22Rv1 (cell line): ENCODE results near the gene P4HB.

Source experiments
- H3K27ac ChIP-seq: fragments of 450-650 bp; 2 replicates; pipeline ENCODE4 v1.5.1; 2017
- ZFX ChIP-seq: fragments of 450-650 bp; IDR thresholded peaks from 2 replicates; pipeline ENCODE4 v1.6.1; 2017; ENCODE audit warnings: antibody characterized with exemption, borderline replicate concordance
- TF ChIP-seq, protein P1 (sequence below): fragments of 450-650 bp; IDR thresholded peaks from 2 replicates; pipeline ENCODE4 v1.5.1; 2017; ENCODE audit warnings: mild to moderate bottlenecking

The P4HB gene

DNA sequence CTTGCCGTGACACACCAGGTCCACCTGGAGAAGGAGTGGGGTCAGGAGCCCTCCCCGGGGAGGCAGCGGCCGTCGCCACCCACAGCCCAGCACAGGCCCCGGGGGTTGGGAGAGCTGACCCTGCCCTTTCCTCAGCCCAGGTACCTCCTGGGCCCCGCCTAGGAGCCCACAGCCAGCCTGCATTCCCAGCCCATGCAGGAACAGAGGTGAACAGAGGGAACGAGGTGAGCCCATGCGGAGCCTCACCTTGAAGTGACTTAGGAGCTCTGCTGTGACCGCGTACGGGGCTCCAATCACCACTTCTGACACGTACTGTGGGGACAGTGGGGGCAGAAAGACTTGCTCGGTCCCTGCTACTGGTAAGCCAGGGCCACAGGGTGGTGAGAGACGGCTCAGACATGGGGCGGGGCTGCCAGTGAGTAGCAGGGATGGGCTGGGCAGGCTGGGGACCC, 45.1 kb upstream of the P4HB start:
- no peak for TF ChIP-seq ZFX
- TF ChIP-seq, protein P1, sequence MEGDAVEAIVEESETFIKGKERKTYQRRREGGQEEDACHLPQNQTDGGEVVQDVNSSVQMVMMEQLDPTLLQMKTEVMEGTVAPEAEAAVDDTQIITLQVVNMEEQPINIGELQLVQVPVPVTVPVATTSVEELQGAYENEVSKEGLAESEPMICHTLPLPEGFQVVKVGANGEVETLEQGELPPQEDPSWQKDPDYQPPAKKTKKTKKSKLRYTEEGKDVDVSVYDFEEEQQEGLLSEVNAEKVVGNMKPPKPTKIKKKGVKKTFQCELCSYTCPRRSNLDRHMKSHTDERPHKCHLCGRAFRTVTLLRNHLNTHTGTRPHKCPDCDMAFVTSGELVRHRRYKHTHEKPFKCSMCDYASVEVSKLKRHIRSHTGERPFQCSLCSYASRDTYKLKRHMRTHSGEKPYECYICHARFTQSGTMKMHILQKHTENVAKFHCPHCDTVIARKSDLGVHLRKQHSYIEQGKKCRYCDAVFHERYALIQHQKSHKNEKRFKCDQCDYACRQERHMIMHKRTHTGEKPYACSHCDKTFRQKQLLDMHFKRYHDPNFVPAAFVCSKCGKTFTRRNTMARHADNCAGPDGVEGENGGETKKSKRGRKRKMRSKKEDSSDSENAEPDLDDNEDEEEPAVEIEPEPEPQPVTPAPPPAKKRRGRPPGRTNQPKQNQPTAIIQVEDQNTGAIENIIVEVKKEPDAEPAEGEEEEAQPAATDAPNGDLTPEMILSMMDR = no peak
- no peak overlapping the region for H3K27ac ChIP-seq

DNA sequence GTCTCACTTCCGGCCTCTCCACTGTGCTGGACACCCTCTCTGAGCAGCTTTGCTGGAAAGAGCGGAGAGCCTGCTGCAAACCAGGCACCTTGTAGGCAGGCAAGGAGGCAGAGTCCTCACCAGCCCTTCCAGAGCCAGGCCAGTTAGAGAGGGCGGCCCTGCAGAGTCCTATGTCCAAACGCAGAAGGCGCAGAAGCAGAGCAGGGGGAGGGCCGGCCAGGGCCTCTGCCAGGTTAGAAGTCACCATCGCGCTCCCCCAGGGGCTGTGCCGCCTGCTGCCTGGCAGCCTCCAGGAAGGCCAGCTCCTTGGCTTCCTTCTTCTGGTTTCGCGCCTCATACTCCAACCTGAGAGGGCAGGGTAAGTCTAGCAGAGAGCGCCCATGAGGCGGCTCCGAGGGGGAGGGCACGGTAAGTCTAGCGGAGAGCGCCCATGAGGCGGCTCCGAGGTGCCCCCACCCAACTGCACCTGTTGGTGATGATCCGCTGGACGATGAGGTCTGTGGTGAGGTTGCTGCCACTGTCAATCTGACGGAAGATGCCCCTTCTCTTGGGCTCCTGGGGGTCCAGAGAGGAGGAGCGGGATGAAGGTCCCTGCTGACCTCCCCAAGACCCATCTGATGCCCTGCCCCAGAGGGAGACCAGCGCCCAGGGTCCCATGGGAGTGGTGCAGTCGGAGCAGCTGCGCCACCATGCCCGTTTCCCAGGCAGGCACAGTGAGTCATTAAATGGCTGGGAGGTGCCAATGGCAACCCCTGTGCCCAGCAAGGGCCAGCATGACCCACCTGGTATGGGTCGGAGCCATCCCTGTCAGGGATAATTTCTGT, 44.5 kb upstream of the P4HB start:
- H3K27ac ChIP-seq = peak overlapping the region; percentile 72; the same call in 1 of the 2 replicates
- TF ChIP-seq ZFX = no peak
- TF ChIP-seq, protein P1 = no peak

DNA sequence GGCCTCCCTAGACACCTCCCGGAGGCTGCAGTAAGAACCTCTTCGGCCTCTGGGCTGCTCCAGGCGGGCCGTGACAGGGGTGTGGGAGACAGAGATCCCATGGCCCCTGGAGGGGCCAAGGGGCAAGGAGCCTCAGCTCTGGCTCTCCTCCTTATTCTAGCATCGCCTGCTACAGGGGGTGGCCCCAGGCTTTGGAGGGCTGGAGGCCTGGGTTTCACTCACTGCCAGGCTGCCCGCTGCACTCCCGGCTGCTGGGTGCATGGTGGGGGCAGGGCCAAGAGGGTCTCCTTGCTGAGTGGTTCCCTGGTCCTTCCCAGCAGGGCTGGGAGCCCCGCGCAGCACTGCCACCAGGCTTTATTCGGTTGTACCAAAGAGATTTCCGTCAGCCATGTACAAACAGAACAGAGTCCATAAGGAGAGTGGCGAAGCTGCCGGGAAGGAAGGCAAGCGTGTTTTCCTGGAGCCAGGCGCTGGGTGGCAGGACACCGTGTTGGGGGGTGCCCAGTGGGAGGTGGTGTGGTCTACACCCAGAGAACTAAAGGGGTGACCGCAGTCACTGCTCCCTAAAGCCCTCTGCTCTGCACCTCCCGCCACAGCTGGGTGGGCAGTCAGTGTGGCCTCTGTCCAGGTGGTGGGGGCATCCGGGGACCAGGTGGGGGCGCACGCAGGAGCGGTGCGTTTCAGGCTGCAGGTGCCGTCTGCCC, 43.7 kb upstream of the P4HB start:
- peak overlapping the region; percentile 72 for H3K27ac ChIP-seq

DNA sequence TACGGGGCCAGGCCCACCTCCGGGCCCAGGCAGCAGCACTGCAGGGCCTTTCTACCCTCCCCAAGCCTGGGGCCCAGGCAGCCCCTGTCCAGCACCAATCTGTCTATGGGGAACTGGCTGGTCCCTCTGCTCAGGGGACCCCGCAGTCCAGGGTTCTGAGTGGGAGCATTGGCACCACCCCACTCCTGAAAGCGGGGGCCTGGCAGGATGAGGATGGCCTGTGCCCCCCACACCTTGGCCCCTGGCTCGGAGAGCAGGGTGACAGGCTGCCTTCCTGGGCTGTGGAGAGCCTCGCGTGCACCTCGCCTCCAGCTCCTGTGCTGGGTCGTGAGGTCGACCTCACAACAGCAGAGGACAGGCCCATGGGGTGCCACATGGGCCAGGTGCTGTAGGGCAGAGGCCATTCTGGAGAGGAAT, 43.1 kb upstream of the P4HB start:
- TF ChIP-seq ZFX = no peak
- TF ChIP-seq, protein P1 = no peak

More for the DNA sequence above, 43.7 kb upstream of the P4HB start:
- TF ChIP-seq ZFX = no peak
- TF ChIP-seq, protein P1 = no peak

DNA sequence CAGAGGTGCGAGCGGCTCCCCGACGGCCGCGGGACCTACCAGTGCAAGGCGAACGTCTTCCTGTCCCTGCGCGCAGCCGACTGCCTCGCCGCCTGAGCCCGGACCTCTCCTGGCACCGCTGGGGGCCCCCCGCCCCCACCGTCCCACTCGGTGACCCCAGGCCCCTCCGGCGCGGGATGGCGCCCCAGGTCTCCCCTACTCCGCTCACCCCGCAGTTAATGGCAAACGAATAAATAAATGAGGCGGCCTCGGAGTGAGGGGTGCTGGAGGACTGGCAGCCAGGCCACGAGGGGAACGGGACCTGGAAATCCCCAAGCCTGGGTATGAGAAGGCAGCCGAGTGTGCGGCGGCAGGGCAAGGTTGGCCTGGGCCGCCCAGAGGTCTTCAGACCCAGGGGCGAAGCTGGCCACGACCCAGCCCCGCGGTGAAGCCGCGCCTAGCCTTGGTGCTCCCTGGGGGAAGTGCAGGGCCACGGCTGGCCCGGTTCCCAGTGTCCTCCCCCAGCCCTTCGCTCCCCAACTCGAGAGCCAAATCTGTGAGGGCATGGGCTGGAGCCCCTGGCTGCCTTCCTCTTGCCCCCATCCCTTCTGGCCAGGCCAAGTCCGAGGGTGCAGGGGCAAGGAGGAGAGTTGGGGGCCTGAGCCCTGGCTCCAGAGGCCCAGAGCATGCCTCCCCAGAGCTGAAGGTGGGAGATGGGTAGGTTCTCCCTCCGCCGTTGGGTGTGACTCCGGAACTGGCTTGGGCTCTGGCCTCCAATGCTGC, 42.5 kb upstream of the P4HB start:
- peak overlapping the region; percentile 72 for H3K27ac ChIP-seq
- TF ChIP-seq ZFX = no peak
- TF ChIP-seq, protein P1 = no peak

More for the DNA sequence above, 43.1 kb upstream of the P4HB start:
- peak overlapping the region; percentile 72 for H3K27ac ChIP-seq

DNA sequence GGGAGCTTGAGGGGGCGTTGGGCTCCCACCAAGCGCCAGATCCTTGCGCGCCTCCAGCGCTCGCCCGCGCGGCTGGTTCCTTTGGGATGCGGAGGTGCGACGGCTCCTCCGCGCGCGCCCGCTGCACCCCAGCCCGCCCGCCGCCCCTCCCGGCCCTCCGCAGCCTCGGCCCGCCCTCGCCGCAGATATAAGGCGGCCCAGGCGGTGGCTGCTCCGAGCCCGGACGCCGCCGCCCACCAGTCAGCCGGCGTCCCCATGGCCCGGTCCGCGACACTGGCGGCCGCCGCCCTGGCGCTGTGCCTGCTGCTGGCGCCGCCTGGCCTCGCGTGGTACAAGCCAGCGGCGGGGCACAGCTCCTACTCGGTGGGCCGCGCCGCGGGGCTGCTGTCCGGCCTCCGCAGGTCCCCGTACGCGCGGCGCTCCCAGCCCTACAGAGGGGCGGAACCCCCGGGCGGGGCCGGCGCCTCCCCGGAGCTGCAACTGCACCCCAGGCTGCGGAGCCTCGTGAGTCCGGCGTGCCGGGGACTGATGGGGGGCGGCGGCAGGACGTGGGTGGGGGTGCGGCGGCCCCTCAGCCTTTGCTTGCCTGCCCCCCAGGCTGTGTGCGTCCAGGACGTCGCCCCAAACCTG, 41.8 kb upstream of the P4HB start, which contains the start of gene NPB:
NPB (plus strand) TSS at position 216 of the 630 bp plus-strand sequence; CDS start at position 256, 40 bp downstream.
- TF ChIP-seq ZFX = no peak
- TF ChIP-seq, protein P1 = no peak
- H3K27ac ChIP-seq = peak within 1 kb of the TSS; percentile 72
